Hepatocyte (in vitro differentiated cells): ENCODE results near the gene CPNE4. TPM values are rescaled to one million over a fixed set of nuclear protein-coding genes. Genes with fewer than 3 reads are reported as not detected.

Experiments
- DNase-seq: peaks from one replicate; pipeline ENCODE4 v3.0.0-alpha.2; 2016; ENCODE audit warnings: low spot score
- H2AFZ ChIP-seq: fragments of 200-600 bp; sonication (generic); 2 replicates; pipeline ENCODE4 v1.6.0; 2016; ENCODE audit warnings: antibody characterized with exemption, mild to moderate bottlenecking
- H3K27ac ChIP-seq: fragments of 200-600 bp; sonication (generic); 2 replicates; pipeline ENCODE4 v1.5.1; 2016; ENCODE audit warnings: mild to moderate bottlenecking
- H3K27me3 ChIP-seq: fragments of 200-600 bp; sonication (generic); 2 replicates; pipeline ENCODE4 v1.6.1; 2016
- H3K36me3 ChIP-seq: fragments of 200-600 bp; sonication (generic); replicated peaks from 2 replicates; pipeline ENCODE4 v1.5.1; 2016; ENCODE audit warnings: low read depth; ENCODE audit not compliant: insufficient read depth
- H3K4me1 ChIP-seq: fragments of 200-600 bp; sonication (generic); 2 replicates; pipeline ENCODE4 v1.5.1; 2016; ENCODE audit warnings: mild to moderate bottlenecking, moderate library complexity; ENCODE audit not compliant: insufficient read depth
- H3K4me2 ChIP-seq: fragments of 200-600 bp; sonication (generic); 2 replicates; pipeline ENCODE4 v1.6.0; 2016
- H3K4me3 ChIP-seq: fragments of 200-600 bp; sonication (generic); 2 replicates; pipeline ENCODE4 v1.5.1; 2016; ENCODE audit warnings: mild to moderate bottlenecking
- H3K79me2 ChIP-seq: fragments of 200-600 bp; sonication (generic); 2 replicates; pipeline ENCODE4 v1.6.0; 2017; ENCODE audit warnings: mild to moderate bottlenecking
- H3K9me2 ChIP-seq: fragments of 200-600 bp; sonication (generic); replicated peaks from 2 replicates; pipeline ENCODE4 v1.6.0; 2017; ENCODE audit warnings: mild to moderate bottlenecking; ENCODE audit not compliant: insufficient read depth
- H3K9me3 ChIP-seq: fragments of 200-600 bp; sonication (generic); 2 replicates; pipeline ENCODE4 v1.5.1; 2016; ENCODE audit warnings: low read depth, mild to moderate bottlenecking
- H4K20me1 ChIP-seq: fragments of 200-600 bp; sonication (generic); 2 replicates; pipeline ENCODE4 v1.6.0; 2016; ENCODE audit warnings: mild to moderate bottlenecking; ENCODE audit not compliant: insufficient read depth, poor library complexity, severe bottlenecking
- CTCF ChIP-seq: fragments of 200-600 bp; sonication (generic); IDR thresholded peaks from 2 replicates; pipeline ENCODE4 v1.5.1; 2016; ENCODE audit warnings: antibody characterized with exemption, mild to moderate bottlenecking; ENCODE audit not compliant: poor library complexity
- EZH2 ChIP-seq: fragments of 200-600 bp; sonication (generic); IDR thresholded peaks from 2 replicates; pipeline ENCODE4 v1.6.1; 2016; ENCODE audit warnings: antibody characterized with exemption, mild to moderate bottlenecking, borderline replicate concordance
- EZH2phosphoT487 ChIP-seq: fragments of 200-600 bp; sonication (generic); IDR thresholded peaks from one replicate; pipeline ENCODE4 v1.6.1; 2018; ENCODE audit warnings: antibody characterized with exemption, mild to moderate bottlenecking, low read depth, moderate library complexity; ENCODE audit not compliant: unreplicated experiment, severe bottlenecking
- WGBS: methylation state at CpG from one replicate; pipeline ENCODE4 v1.1.6; 2016; ENCODE audit warnings: low lambda C conversion rate; ENCODE audit errors: missing lambda C conversion rate; 5-methylcytosine and 5-hydroxymethylcytosine counted together
- polyA plus RNA-seq: library from polyadenylated mRNA; unstranded; fragments of >200 nt; fragmentation: Nextera tagmentation; extraction: Ambion mirVana; gene quantifications from 2 replicates; pipeline ENCODE4 v1.2.1, GENCODE V29; 2016
- total RNA-seq: library from RNA; depleted of rRNA; stranded (reverse); fragments of >200 nt; gene quantifications from 2 replicates; pipeline ENCODE4 v1.2.3, GENCODE V29; 2014

CPNE4 gene
- total and polyA plus RNA-seq, 2 experiments from 2014 or later = 0.37 to 0.52 TPM

GRCh38 chr3:131819381-131820055, 215.3 kb downstream of the CPNE4 start:
- no peak overlapping the region for H3K4me3 ChIP-seq
- H3K4me1 ChIP-seq = no peaks in the 10 kb centered on the region
- H3K36me3 ChIP-seq = no peaks in the 10 kb centered on the region
- 88% methylated on average over 5 of the region's 5 CpGs for WGBS
- H3K9me3 ChIP-seq = no peaks in the 10 kb centered on the region
- DNase-seq = no peak
- H3K9me2 ChIP-seq = no peaks in the 10 kb centered on the region
- TF ChIP-seq EZH2 (no peak), CTCF (no peak), EZH2phosphoT487 (no peak)
- no peak overlapping the region for H3K4me2 ChIP-seq
- no peak overlapping the region for H2AFZ ChIP-seq
- no peaks in the 10 kb centered on the region for H4K20me1 ChIP-seq
- H3K79me2 ChIP-seq = no peaks in the 10 kb centered on the region
- H3K27ac ChIP-seq = no peak overlapping the region
- no peaks in the 10 kb centered on the region for H3K27me3 ChIP-seq

- TF ChIP-seq EZH2phosphoT487 = no peak
- no peak for TF ChIP-seq CTCF
- no peak for TF ChIP-seq EZH2
- Histone ChIP-seq H2AFZ (no peak overlapping the region), H3K4me3 (no peak overlapping the region), H3K4me2 (no peak overlapping the region), H3K36me3 (no peaks in the 10 kb centered on the region), H3K9me3 (no peaks in the 10 kb centered on the region), H3K79me2 (no peaks in the 10 kb centered on the region), H3K27me3 (no peaks in the 10 kb centered on the region), H3K27ac (no peak overlapping the region), H4K20me1 (no peaks in the 10 kb centered on the region), H3K4me1 (no peaks in the 10 kb centered on the region), H3K9me2 (no peaks in the 10 kb centered on the region)
- DNase-seq = no peak
- 76% methylated on average over 1 of the region's 1 CpG for WGBS
Measured at GRCh38 chr3:131812433-131812832, 222.4 kb downstream of the CPNE4 start.

DNA sequence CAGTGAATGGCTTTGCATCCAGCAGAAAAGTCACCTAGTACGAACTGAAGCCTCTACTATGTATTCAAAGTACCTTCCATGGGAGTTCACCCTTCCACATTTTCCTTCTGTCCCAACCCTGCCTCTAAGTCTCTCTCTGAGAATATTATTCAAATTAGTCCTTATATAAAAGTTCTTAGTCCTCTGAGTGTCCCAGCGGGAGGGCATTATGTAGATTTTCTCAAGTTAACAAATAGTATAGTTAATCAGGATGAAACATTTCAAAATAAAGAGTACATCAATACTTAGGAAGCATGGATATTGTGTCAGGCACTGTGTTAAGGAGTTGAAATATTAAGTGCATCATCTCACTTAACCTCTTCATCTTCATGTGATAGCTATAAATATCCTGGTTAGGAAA, 223.3 kb downstream of the CPNE4 start:
- WGBS = 84% methylated on average over 2 of the region's 2 CpGs

More for the DNA sequence above, 223.3 kb downstream of the CPNE4 start:
- Histone ChIP-seq H3K9me2 (no peaks in the 10 kb centered on the region), H3K4me2 (no peak overlapping the region), H3K36me3 (no peaks in the 10 kb centered on the region), H3K9me3 (no peaks in the 10 kb centered on the region), H3K4me3 (no peak overlapping the region), H3K27me3 (no peaks in the 10 kb centered on the region), H4K20me1 (no peaks in the 10 kb centered on the region), H3K79me2 (no peaks in the 10 kb centered on the region), H2AFZ (no peak overlapping the region), H3K27ac (no peak overlapping the region), H3K4me1 (no peaks in the 10 kb centered on the region)
- no peak for DNase-seq
- TF ChIP-seq EZH2phosphoT487 = no peak
- TF ChIP-seq CTCF = no peak
- no peak for TF ChIP-seq EZH2
